GM18526 (cell line): ENCODE measurements around the gene LIMK2.

ENCODE experiments used
- POLR2A ChIP-seq: IDR thresholded peaks from 3 replicates; pipeline ENCODE4 v1.6.1; 2011; ENCODE audit not compliant: insufficient read length; ENCODE audit errors: extremely low read depth

Gene LIMK2

GRCh38 chr22:31278151-31278621, 66.1 kb downstream of the LIMK2 start:
- no peak for TF ChIP-seq POLR2A

DNA sequence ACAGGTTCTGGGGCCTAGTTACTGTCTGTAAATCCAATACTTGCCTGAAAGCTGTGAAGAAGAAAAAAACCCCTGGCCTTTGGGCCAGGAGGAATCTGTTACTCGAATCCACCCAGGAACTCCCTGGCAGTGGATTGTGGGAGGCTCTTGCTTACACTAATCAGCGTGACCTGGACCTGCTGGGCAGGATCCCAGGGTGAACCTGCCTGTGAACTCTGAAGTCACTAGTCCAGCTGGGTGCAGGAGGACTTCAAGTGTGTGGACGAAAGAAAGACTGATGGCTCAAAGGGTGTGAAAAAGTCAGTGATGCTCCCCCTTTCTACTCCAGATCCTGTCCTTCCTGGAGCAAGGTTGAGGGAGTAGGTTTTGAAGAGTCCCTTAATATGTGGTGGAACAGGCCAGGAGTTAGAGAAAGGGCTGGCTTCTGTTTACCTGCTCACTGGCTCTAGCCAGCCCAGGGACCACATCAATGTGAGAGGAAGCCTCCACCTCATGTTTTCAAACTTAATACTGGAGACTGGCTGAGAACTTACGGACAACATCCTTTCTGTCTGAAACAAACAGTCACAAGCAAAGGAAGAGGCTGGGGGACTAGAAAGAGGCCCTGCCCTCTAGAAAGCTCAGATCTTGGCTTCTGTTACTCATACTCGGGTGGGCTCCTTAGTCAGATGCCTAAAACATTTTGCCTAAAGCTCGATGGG, 66.7 kb downstream of the LIMK2 start:
- TF ChIP-seq POLR2A = no peak

- no peak for TF ChIP-seq POLR2A
Measured at GRCh38 chr22:31279327-31279669, 67.2 kb downstream of the LIMK2 start.

DNA sequence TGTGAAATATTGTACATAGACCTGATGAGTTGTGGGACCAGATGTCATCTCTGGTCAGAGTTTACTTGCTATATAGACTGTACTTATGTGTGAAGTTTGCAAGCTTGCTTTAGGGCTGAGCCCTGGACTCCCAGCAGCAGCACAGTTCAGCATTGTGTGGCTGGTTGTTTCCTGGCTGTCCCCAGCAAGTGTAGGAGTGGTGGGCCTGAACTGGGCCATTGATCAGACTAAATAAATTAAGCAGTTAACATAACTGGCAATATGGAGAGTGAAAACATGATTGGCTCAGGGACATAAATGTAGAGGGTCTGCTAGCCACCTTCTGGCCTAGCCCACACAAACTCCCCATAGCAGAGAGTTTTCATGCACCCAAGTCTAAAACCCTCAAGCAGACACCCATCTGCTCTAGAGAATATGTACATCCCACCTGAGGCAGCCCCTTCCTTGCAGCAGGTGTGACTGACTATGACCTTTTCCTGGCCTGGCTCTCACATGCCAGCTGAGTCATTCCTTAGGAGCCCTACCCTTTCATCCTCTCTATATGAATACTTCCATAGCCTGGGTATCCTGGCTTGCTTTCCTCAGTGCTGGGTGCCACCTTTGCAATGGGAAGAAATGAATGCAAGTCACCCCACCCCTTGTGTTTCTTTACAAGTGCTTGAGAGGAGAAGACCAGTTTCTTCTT, 67.9 kb downstream of the LIMK2 start:
- no peak for TF ChIP-seq POLR2A

DNA sequence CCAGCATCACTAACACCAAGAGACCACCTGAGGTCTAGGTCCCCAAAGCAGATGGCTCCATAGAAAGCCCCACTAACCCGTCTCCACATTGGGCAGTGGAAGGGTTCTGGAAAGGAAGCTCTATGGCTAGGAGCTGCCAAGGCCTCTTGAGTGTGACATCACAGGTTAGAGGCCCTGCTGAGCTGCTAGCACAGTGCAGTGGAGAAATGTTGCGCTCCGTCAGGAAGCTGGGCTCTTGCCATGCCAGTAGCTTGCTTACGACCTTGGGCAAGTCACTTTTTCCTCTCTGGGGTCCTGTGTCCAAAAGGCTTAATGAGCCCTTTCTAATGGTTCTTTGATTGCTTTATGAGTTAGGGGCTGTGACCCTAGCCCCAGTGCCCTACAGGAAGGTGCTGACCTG, 69.6 kb downstream of the LIMK2 start:
- no peak for TF ChIP-seq POLR2A

GRCh38 chr22:31282748-31283468, 70.8 kb downstream of the LIMK2 start:
- TF ChIP-seq POLR2A = no peak

DNA sequence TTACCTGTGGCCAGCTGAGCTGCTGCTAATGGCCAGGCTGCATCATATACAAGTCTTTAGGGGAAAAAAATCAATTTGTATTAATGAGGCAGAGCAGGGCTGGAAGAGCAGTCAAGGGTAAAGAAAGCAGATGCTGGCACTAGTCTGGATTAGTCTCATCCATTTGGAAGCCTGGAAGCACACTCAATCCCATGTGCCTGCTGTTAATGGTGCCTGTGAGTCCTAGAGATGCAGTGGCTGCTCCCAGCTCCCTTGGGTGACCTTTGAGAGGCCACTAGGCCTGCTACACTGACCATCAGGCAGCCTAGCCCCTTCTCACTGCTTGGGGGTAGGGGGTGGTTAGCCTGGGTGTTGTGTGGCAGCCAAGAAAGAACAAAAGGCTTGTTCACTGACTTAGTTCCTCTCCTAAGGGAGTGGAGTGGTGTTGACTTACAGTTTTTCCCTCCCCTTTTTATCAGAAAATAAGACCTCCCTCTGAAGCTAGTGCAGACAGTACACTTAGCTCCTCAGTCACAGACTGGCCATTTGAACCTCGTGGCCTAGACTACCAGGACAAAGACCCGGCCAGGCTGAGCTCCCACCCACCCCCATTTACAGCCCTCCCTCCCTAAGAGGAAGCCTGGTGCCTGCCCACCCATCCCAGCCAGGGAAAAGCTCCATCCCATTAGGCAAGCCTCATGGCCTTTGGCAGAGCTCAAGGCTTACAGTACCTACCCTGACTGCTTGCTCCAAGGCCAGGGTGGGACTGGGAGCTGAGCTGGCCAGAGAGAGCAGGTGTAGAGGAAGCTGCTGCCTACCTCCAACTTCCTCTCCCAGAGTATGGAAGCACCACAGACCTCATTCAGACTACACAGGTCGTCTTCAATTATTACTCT, 72.4 kb downstream of the LIMK2 start:
- TF ChIP-seq POLR2A = no peak

DNA sequence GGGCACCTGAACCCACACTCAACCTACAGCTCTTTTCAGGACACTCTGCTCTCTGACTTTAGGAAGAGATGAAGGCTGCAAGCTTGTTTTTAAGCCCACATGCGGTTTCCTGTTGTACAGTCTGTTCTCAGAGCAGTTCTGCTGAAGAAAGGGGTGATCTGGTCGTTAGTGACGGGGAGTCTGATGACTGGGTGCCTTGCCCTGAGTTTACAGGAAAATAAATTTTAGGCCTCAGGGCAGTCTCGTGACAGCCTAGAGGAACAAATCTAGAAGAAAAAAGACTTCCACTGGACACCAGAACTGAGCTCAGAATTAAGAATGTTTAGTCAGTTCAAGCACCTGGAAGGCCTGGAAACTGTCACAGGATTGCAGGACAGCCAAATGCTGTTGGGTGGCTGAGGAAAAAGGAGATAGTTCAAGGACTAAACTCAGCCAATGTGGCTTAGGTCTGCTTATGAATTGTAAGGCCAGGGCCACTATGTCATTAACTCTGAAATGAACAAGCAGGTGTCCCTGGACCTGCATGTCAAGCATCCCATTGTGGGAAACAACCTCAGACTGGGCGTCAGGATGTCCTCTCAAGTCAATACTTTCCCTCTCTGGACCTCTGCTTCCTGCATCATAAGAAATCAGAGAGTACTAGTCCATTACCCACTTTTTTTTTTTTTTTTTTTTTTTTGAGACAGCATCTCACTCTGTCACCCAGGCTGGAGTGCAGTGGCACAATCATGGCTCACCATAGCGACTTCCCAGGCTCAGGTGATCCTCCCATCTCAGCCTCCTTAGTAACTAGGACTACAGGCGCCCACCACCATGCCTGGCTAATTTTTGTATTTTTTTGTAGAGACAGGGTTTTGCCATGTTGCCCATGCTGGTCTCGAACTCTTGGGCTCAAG, 74.5 kb downstream of the LIMK2 start:
- no peak for TF ChIP-seq POLR2A

DNA sequence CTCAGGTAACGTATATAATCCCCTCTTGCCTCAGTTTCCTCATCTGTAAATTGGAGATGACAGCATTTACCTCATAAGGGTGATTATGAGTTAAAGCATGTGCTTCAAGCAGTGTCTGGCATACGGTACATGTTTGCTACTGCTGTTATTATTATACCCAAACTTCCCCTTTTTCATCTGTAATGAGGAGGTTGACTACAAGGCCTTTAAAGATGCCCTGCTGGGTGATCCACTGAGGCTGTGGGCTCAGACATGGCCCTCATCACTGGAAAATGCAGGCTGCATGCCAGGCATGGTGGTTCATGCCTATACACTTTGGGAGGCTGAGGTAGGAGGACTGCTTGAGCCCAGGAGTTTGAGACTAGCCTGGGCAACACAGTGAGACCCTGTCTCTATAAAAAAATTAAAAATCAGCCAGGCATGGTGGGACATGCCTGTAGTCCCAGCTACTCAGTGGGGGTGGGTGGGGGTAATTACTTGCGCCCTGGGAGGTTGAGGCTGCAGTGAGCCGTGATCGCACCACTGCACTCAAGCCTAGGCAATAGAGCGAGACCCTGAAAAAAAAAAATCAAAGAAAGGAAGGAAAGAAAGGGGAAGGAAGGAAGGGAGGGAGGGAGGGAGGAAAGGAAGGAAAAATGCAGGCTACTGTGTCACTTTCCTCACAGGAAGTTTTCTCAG, 75.9 kb downstream of the LIMK2 start:
- no peak for TF ChIP-seq POLR2A

- TF ChIP-seq POLR2A = no peak
Measured at GRCh38 chr22:31288496-31289240, 76.6 kb downstream of the LIMK2 start.

GRCh38 chr22:31289344-31289743, 77.2 kb downstream of the LIMK2 start:
- TF ChIP-seq POLR2A = no peak

DNA sequence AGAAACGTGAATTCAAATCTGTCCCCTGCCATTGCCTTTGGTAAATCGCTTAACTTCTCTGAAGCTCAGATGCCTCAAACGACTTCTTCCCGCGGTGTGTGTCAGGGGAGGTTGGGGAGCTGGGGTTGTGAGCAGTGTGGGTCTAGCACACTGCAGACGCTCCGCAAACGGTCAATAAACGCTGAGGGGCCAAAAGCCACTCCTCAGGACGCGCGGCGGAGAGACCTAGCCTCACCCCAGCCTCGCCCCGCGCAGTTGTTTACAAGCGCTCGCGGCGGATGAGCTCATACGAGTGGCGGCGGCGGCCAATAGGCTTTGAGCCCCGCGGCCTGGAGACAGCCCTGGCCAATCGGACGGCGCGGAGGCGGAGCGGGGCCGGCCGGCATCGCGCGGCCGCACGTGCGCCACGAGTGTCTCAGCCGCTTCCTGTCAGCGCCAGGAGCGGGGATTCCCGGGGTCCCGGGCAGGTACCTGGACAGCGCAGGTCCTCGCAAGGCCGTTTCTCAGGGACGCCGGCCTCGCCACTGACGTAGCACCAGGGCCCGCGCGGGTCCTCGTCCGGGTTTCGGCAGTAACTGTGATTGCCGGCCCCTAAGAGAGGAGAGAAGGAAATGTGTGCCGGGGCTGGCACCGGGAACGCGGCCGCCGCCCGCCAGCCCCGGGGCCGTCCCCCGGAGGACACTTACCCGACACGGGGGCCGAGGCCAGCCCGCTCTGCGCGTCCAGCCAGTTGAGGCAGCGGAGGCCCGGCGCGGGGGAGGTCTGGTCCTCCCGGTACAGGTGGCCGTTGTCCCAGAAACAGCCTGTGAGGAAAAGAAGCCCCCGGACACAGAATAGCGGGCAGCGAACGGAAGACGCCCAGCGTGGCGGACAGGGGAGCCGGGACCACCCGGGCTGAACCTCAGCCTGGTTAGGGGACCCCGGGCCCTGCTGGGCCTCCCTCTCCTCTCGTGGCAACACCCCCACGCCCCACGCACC, 78.7 kb downstream of the LIMK2 start:
- TF ChIP-seq POLR2A = peak; percentile 46
